CD4-positive, alpha-beta T cell treated with Interleukin-17A for 1 hour (primary cell): ENCODE measurements around the gene ATXN2.

ENCODE experiments used
- DNase-seq: peaks from one replicate; pipeline ENCODE4 v3.0.0-alpha.2; 2020

Gene ATXN2

GRCh38 chr12:111448846-111449790 is 150.0 kb downstream of the ATXN2 start:
- DNase-seq: no peak

GRCh38 chr12:111448266-111448830 is 150.8 kb downstream of the ATXN2 start:
- no peak for DNase-seq

GRCh38 chr12:111447571-111448265 is 151.4 kb downstream of the ATXN2 start:
- no peak for DNase-seq

GRCh38 chr12:111446631-111447570 is 152.2 kb downstream of the ATXN2 start:
- no peak for DNase-seq

- DNase-seq: no peak
These were observed 153.2 kb downstream of the ATXN2 start for GRCh38 chr12:111445726-111446581.

GRCh38 chr12:111444925-111445725 is 154.0 kb downstream of the ATXN2 start:
- DNase-seq: peak; percentile 90

- no peak for DNase-seq
These were observed 154.7 kb downstream of the ATXN2 start for GRCh38 chr12:111444314-111444924.

- no peak for DNase-seq
These were observed 155.5 kb downstream of the ATXN2 start for GRCh38 chr12:111443586-111443985.

GRCh38 chr12:111443086-111443485 is 156.0 kb downstream of the ATXN2 start:
- no peak for DNase-seq

GRCh38 chr12:111442301-111443045 is 156.6 kb downstream of the ATXN2 start:
- DNase-seq: no peak

GRCh38 chr12:111441107-111441928 is 157.8 kb downstream of the ATXN2 start:
- no peak for DNase-seq

GRCh38 chr12:111440631-111441030 is 158.5 kb downstream of the ATXN2 start:
- DNase-seq: no peak

- DNase-seq: no peak
These were observed 159.0 kb downstream of the ATXN2 start for GRCh38 chr12:111440152-111440551.

- no peak for DNase-seq
These were observed 159.4 kb downstream of the ATXN2 start for GRCh38 chr12:111439657-111440151.

- DNase-seq: peak; percentile 62
These were observed 160.6 kb downstream of the ATXN2 start for GRCh38 chr12:111438481-111438880.

- DNase-seq: no peak
These were observed 161.2 kb downstream of the ATXN2 start for GRCh38 chr12:111437816-111438454.

- DNase-seq: no peak
These were observed 162.3 kb downstream of the ATXN2 start for GRCh38 chr12:111436811-111437210.

GRCh38 chr12:111436266-111436665 is 162.8 kb downstream of the ATXN2 start:
- no peak for DNase-seq
